ENCODE data around the gene ICAM3.

The ICAM3 gene

DNA sequence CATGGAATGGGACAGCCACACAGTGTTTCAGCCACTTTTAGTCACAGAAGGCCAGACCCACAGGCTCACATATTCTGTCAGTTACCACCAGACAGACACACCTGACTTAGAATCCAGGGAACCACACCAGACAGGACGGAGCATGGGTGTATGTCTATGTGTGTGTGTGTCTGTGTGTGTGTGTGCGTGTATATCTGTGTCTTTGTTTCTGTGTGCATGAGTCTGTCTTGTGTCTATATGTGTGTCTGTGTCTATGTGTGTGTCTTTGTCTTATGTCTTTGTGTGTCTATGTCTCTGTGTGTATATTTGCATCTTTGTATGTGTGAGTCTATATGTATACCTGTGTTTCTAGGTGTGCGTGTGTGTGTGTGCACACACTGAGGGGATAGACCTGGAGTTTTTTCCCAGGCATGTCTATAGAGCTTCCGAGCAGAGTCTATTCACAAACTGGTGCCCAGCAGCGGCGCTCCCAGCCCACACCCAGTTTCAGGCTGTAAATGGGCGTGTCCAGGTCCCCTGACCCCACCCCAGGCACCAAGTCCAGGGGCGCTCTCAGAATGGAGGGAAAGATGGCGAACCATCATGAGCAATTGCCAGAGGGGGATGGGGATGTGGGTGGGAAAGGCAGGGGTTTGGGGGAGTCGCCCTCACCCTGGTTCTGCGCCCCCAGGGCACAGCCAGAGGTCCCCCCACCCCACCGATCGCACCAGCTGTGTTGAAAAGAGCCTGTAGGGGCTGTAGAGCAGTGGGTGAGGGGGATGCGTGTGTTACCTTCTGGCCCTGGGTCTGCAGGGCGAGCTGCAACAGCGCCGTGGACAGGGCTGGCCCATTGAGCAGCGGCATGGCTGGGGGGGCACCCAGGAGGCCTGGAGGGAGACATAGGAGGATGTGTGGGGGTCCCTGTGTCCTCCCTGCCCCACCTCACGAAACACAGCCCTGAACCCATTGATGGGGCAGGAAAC lies 17.3 kb downstream of the ICAM3 start:
- Mint-ChIP-seq H3K27me3 (no peaks in the 10 kb centered on the region), H3K36me3 (ENCODE audit: insufficient read depth) (peaks cover 35% of the 10 kb centered on the region), H3K4me1 (no peaks in the 10 kb centered on the region), H3K27ac (ENCODE audit: low read depth) (peak overlapping the region; percentile 2), H3K4me3 (no peak overlapping the region), H3K9me3 (no peaks in the 10 kb centered on the region)
- ATAC-seq (replicated peaks; ENCODE audit: extremely low read depth, poor library complexity, severe bottlenecking) (no peak), DNase-seq (ENCODE audit: low spot score in 2 of 2) (no peak)

DNA sequence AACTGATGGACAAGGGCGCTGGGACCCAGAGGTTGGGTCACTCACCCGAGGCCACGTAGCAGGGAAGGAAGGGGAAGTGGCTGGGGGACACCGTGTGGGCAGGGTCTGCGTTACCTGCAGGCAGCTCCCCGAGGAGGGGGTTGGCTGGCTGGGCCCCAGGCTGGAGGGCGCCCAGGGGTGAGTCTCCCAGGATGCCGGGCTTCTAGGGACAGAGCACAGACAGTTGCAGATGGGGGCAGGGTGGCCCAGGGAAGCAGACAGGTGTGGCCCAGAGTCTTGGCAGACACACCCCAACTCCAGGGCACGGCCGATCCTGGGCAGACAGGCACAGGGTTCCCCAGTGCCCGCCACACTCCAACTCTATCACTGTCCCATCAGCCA lies 18.0 kb downstream of the ICAM3 start:
- H3K36me3 Mint-ChIP-seq (ENCODE audit: insufficient read depth), result peaks cover 33% of the 10 kb centered on the region
- no peak overlapping the region for H3K4me3 Mint-ChIP-seq
- H3K4me1 Mint-ChIP-seq, result no peaks in the 10 kb centered on the region
- peak overlapping the region; percentile 2 for H3K27ac Mint-ChIP-seq (ENCODE audit: low read depth)
- ATAC-seq (replicated peaks; ENCODE audit: extremely low read depth, poor library complexity, severe bottlenecking), result no peak
- no peak for DNase-seq (ENCODE audit: low spot score in 2 of 2)
- no peaks in the 10 kb centered on the region for H3K9me3 Mint-ChIP-seq
- H3K27me3 Mint-ChIP-seq, result no peaks in the 10 kb centered on the region

DNA sequence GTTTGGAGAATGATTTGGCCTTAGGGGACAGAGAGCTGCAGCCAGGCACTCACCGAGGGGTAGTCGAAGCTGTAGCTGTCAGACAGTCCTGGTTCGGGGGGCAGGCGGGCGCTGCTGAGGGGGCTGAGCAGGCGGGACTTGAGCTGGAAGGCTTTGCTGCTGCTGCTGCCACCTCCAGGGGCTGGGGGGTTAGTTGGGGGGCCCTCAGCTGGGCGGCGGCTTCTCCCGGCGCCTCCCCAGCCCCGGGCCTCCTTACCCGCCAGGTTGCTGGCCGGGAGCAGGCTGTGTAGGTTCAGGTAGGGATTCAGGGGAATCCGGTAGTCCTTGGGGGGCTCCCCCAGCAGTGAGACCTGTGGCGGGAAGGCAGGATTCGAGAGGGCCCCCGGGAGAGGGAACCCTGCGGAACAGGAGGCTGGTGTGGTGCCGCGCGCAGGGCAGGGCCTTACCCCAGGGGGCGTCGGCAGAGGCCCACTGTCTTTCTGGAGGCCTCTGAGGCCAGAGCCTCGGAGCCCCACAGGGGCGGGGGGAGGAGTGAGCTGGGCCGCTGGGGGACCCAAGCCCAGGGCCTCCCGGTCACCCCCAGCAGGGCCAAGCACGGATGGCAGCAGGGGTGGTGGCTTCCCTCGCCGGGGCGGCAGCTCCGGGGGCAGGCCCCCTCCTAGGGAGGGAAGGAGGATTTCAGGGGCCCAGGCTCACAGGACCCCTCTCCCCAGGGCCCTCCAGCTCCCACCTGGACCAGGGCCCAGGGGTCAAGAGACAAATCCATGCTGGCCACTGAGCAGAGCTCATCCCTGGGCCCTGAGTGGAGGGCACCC lies 18.6 kb downstream of the ICAM3 start:
- H3K4me3 Mint-ChIP-seq, result no peak overlapping the region
- H3K27me3 Mint-ChIP-seq, result no peaks in the 10 kb centered on the region
- H3K27ac Mint-ChIP-seq (ENCODE audit: low read depth), result no peak overlapping the region
- ATAC-seq (replicated peaks; ENCODE audit: extremely low read depth, poor library complexity, severe bottlenecking) (no peak), DNase-seq (ENCODE audit: low spot score in 2 of 2) (no peak)
- H3K36me3 Mint-ChIP-seq (ENCODE audit: insufficient read depth), result peaks cover 30% of the 10 kb centered on the region
- peaks cover 6% of the 10 kb centered on the region for H3K4me1 Mint-ChIP-seq
- no peaks in the 10 kb centered on the region for H3K9me3 Mint-ChIP-seq

DNA sequence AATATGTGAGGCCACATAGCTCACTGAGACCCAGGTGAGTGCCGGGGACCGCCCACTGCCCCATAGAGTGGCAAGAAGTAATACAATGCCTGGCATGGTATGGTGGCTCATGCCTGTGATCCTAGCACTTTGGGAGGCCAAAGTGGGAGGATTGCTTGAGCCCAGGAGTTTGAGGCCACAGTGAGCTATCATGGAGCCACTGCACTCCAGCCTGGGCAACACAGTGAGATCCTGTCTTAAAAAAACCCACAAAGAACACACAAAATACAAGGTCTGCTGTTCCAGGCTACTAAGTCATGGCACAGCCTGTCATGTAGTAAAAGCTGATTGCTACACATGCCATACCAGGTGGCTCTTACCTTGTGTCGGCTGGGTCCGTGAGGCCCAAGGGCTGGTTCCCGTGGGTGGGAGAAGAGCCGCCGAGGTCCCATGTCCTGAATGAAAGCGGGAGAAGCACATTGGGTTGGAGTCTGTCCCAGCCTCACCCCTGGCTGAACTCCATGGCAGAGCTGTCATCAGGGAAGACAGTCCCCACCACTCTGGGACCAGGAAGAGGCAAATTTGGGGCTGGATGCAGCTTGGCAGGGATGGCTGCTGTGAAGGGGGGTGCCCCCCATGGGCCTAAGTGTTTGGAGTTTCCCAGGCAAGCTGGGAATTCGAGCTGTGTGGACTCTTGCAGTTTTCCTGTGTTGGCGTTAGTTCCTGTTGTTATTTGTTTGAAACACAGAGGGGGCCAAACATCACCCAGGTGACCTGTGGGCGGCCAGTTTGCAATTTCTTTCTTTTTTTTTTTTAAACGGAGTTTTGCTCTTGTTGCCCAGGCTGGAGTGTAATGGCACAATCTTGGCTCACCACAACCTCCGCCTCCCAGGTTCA lies 20.4 kb downstream of the ICAM3 start:
- H3K4me3 Mint-ChIP-seq, result no peak overlapping the region
- H3K36me3 Mint-ChIP-seq (ENCODE audit: insufficient read depth), result peaks cover 27% of the 10 kb centered on the region
- no peak for DNase-seq (ENCODE audit: low spot score in 2 of 2)
- no peak for ATAC-seq (replicated peaks; ENCODE audit: extremely low read depth, poor library complexity, severe bottlenecking)
- H3K27ac Mint-ChIP-seq (ENCODE audit: low read depth), result no peak overlapping the region
- H3K4me1 Mint-ChIP-seq, result peaks cover 22% of the 10 kb centered on the region
- no peaks in the 10 kb centered on the region for H3K9me3 Mint-ChIP-seq
- no peaks in the 10 kb centered on the region for H3K27me3 Mint-ChIP-seq

DNA sequence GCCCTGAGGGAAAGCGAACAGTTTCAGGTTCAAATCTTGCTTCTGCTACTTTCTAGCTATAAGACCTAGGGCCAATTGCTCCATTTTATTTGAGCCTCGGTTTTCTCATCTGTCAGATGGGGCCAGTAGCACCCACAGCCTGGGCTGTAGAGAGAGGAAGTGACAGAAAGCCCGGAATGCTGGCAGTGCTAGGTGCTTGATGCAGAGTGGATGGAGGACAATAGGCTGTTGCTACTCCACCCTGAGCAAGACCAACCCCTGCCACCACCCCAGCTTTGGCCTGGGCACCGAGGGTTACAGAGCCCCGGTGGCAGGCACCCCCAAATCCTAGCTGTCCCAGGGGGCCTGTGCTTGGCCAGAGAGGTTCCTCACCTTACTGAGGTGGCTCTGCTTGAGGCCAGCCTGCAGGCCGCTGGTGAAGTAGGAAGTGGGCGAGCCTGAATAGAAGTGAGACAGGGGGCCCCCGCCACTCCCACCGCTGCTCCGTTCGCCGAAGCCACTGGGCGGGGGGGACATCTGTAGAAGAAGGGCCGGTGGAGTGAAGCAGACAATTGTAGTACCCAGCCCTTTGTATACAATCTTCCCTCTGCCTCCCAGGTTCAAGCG lies 21.5 kb downstream of the ICAM3 start:
- Mint-ChIP-seq H3K27me3 (no peaks in the 10 kb centered on the region), H3K4me3 (no peak overlapping the region), H3K36me3 (ENCODE audit: insufficient read depth) (peaks cover 26% of the 10 kb centered on the region), H3K4me1 (peaks cover 22% of the 10 kb centered on the region), H3K27ac (ENCODE audit: low read depth) (no peak overlapping the region), H3K9me3 (no peaks in the 10 kb centered on the region)
- ATAC-seq (replicated peaks; ENCODE audit: extremely low read depth, poor library complexity, severe bottlenecking) (no peak), DNase-seq (ENCODE audit: low spot score in 2 of 2) (no peak)

DNA sequence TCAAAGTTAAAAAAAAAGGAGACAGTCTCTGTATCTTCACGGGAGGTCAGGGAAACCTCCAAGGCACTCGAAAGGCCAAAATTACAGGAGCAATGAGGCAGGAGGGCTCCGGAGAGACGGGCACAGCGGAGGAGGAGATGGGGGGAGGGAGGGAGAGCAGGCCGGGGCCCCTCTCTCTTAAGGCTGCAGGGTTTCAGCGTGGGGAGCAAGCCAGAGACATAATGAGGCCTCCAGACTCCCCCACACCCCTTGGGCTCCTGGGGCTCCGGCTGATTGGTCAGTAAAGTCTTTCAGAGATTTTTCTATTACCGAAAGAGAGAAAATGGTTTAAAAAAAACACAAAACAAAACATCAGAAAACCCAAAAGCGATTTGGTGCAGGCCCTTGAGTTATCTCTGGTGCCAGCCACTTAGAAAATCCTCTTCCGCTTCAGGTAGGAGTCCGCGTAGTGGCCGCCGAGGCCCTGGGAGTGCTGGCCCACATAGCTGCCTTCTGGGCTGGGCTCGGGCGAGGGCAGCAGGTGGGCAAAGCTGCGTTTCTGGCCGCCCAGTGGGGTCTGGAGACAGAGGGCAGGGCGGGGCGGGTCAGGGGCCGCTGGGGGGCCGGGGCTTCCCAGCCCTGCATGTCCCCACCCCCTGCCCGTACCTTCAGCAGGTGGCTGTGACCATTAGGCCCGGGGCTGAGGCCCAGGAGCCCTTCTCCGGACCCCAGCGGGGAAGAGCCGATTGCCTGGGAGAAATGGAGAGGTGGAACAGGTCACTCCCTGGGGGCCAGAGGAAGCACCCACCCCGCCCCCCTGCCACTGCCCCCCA lies 22.2 kb downstream of the ICAM3 start:
- Mint-ChIP-seq H3K27ac (ENCODE audit: low read depth) (no peak overlapping the region), H3K4me1 (peaks cover 22% of the 10 kb centered on the region), H3K9me3 (no peaks in the 10 kb centered on the region), H3K27me3 (no peaks in the 10 kb centered on the region), H3K36me3 (ENCODE audit: insufficient read depth) (peaks cover 26% of the 10 kb centered on the region), H3K4me3 (no peak overlapping the region)
- DNase-seq (ENCODE audit: low spot score in 2 of 2), result no peak
- no peak for ATAC-seq (replicated peaks; ENCODE audit: extremely low read depth, poor library complexity, severe bottlenecking)

DNA sequence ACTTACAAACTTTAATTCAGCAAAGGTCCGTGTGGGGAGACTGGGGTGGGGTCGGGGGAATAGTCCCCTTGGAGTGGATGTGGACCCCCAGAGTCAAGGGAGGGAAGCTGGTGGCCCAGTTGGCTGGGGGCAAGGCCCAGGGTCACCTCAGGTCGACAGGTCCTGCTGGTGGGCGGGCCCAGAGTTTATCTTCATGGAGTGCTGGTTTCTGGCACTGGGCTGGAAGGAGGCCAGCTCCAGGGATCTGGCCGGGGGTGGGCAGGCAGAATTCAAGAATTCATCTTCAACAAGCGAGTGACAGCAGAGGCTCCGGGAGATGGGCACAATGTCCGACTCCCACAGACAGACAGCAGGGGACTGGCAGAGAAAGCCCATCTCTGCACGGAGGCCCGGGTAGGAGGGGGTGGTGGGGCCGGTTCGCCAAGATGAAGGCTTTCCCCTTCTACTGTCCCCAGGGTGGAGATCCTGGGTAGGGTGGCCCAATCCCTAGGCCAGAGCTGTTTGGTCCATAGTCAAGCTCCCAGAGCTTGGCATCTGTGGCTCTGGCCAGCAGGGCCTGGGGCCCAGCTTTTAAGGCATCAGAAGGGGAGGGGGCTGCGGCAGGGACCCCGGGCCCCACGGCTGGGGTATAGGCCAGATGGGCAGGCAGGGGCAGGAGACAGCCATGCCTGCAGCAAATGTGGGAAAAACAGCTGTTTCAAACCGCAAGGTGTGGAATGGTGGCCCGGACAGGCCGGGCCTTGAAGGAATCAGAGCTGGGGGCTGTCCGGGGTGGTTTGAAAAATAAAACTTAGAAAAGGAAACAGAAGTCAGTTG lies 23.0 kb downstream of the ICAM3 start:
- Mint-ChIP-seq H3K4me3 (peak overlapping the region; percentile 83), H3K27me3 (no peaks in the 10 kb centered on the region), H3K9me3 (no peaks in the 10 kb centered on the region), H3K36me3 (ENCODE audit: insufficient read depth) (peaks cover 26% of the 10 kb centered on the region), H3K27ac (ENCODE audit: low read depth) (peak overlapping the region; percentile 72), H3K4me1 (peaks cover 22% of the 10 kb centered on the region)
- ATAC-seq (replicated peaks; ENCODE audit: extremely low read depth, poor library complexity, severe bottlenecking) (no peak), DNase-seq (ENCODE audit: low spot score in 2 of 2) (no peak)

DNA sequence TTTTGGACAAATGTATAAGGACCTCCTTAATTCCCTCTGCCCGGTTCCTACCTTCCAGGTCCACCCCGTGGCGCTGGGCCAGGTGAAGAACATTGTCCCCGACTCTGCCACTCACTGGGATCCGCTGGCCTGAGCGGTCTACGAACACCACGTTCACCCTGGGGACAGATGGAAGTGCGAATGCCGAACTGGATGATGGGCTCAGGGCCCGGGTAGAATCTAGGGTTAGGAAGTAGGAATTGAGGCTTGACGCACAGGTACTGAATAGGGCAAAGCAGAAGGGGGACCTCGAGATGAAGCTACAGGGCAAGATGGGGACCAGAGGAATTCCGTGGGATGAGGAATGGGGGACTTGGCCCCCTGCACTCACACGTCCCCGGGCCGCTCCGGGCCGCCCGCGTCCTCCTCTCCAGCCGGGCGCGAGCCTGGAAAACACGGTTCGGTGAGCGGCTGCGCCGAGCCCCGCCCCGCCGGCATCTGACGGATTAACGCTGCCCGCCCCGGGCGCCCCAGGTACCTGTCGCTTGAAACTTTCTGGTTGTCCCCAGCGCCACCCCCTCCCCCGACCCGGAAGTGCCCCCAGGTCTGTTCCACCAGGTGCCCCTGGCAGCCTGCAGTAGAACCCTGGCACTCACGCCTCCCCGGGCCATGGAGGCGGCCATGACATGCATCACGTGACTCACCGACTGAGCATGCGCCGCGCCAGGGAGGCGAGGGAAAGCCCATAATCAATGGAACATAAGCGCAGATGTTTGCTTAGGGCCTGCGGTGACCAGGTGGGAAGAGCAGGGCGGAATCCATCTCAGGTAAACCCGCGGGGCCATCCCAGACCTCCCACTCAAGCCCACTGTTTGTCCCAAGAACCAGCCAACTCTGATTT lies 23.8 kb downstream of the ICAM3 start, which contains the start of gene FDX2:
Gene FDX2, minus strand, starts transcription at position 681 of the 880 bp plus-strand sequence. Its CDS starts 19 bp downstream, at position 662.
- ATAC-seq (replicated peaks; ENCODE audit: extremely low read depth, poor library complexity, severe bottlenecking) (peak; percentile 85), DNase-seq (ENCODE audit: low spot score in 2 of 2) (peak; percentile 74 to 83)
- H3K4me1 Mint-ChIP-seq, result peaks cover 22% of the 10 kb centered on the region
- peaks cover 26% of the 10 kb centered on the region for H3K36me3 Mint-ChIP-seq (ENCODE audit: insufficient read depth)
- H3K4me3 Mint-ChIP-seq, result peak within 1 kb of the TSS; percentile 83
- peak within 1 kb of the TSS; percentile 72 for H3K27ac Mint-ChIP-seq (ENCODE audit: low read depth)
- no peaks in the 10 kb centered on the region for H3K27me3 Mint-ChIP-seq
- H3K9me3 Mint-ChIP-seq, result no peaks in the 10 kb centered on the region

DNA sequence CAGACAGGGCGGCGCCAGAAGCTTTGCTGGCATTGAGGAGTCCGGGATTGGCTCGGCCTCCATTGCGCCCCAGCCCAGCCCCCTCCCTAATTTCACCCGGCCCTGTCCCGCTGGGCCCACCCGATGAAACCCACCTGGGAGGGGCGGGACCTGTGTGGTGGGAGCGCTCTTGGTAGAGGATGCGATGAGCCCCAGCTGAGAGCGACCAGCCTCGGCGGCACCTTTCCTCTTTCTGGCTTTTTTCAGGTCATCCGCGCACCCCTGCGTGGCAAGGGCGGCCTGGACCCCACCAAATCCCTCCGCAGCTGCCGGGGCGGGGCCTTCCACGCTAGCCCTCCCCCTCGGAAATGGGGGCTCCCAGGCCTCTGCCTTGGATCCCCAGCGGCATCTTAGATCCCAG lies 30.0 kb downstream of the ICAM3 start, which contains the start of gene ZGLP1:
Gene ZGLP1, minus strand, starts transcription at position 393 of the 400 bp plus-strand sequence.
- peaks cover 3% of the 10 kb centered on the region for H3K4me1 Mint-ChIP-seq
- H3K36me3 Mint-ChIP-seq (ENCODE audit: insufficient read depth), result peaks cover 4% of the 10 kb centered on the region
- H3K4me3 Mint-ChIP-seq, result no peak within 1 kb of the TSS
- ATAC-seq (replicated peaks; ENCODE audit: extremely low read depth, poor library complexity, severe bottlenecking) (no peak), DNase-seq (ENCODE audit: low spot score in 2 of 2) (no peak)
- no peaks in the 10 kb centered on the region for H3K27me3 Mint-ChIP-seq
- no peak within 1 kb of the TSS for H3K27ac Mint-ChIP-seq (ENCODE audit: low read depth)
- no peaks in the 10 kb centered on the region for H3K9me3 Mint-ChIP-seq

DNA sequence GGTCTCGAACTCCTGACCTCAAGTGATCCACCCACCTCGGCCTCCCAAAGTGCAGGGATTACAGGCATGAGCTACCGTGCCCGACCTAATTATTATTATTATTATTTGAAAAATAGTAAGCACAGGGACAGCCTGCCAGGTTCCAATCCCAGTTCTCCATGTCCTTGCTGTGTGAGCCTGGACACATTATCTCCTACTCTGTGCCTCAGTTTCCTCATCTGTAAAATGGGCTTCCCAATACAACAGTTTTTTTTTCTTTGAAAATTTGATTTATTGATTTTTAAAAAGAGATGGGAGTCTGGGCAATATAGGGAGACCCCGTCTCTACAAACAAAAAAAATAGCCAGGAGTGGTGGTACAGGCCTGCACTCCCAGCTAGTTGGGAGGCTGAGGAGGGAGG lies 33.1 kb downstream of the ICAM3 start:
- Mint-ChIP-seq H3K4me1 (no peaks in the 10 kb centered on the region), H3K27ac (ENCODE audit: low read depth) (no peak overlapping the region), H3K36me3 (ENCODE audit: insufficient read depth) (peaks cover 3% of the 10 kb centered on the region), H3K9me3 (no peaks in the 10 kb centered on the region), H3K27me3 (no peaks in the 10 kb centered on the region), H3K4me3 (no peak overlapping the region)
- DNase-seq (ENCODE audit: low spot score in 2 of 2) (no peak), ATAC-seq (replicated peaks; ENCODE audit: extremely low read depth, poor library complexity, severe bottlenecking) (no peak)

All from central memory CD8-positive, alpha-beta T cell (primary cell).